HUDEP-2 (cell line): ENCODE measurements around the gene GPR25.
"Not testable (repeated sequence)": the region's sequence is repeated elsewhere in the genome, so short reads cannot be mapped to it uniquely, and the experiment has no call there.

Source experiments
- DNase-seq, 76 experiments: peaks; one replicate each; lab custom pipeline; 2025; ENCODE audit not compliant: unreplicated experiment in 76 of 76; lab: John Stamatoyannopoulos, UW

The GPR25 gene

GRCh38 chr1:200909757-200910239, 37.0 kb downstream of the GPR25 start:
- DNase-seq, result no peak

- DNase-seq, result no peak
These were observed 38.6 kb downstream of the GPR25 start for GRCh38 chr1:200911361-200911760.

- not testable (repeated sequence) for DNase-seq
These were observed 39.2 kb downstream of the GPR25 start for GRCh38 chr1:200911936-200912335.

GRCh38 chr1:200912737-200913407, 40.1 kb downstream of the GPR25 start:
- no peak for DNase-seq

GRCh38 chr1:200916152-200916551, 43.4 kb downstream of the GPR25 start:
- DNase-seq, result no peak

GRCh38 chr1:200916681-200917080, 43.9 kb downstream of the GPR25 start:
- DNase-seq, result no peak

GRCh38 chr1:200917291-200917817, 44.6 kb downstream of the GPR25 start:
- DNase-seq, result no peak

GRCh38 chr1:200918006-200918405, 45.2 kb downstream of the GPR25 start:
- no peak for DNase-seq

GRCh38 chr1:200919386-200919785, 46.6 kb downstream of the GPR25 start:
- no peak for DNase-seq

- DNase-seq, result no peak
These were observed 48.9 kb downstream of the GPR25 start for GRCh38 chr1:200921571-200922110.

- no peak for DNase-seq
These were observed 49.6 kb downstream of the GPR25 start for GRCh38 chr1:200922406-200922805.

- no peak for DNase-seq
These were observed 50.8 kb downstream of the GPR25 start for GRCh38 chr1:200923601-200924000.
